ENCODE data around the gene GREB1L.

The GREB1L gene

GRCh38 chr18:21456428-21457178 is 214.6 kb downstream of the GREB1L start:
- Histone ChIP-seq H3K27ac (no peak overlapping the region), H3K36me3 (no peaks in the 10 kb centered on the region), H3K9me3 (ENCODE audit: severe bottlenecking) (no peaks in the 10 kb centered on the region), H3K27me3 (ENCODE audit: insufficient read depth, low read depth, severe bottlenecking) (no peaks in the 10 kb centered on the region), H3K4me3 (ENCODE audit: low read depth, low read length) (no peak overlapping the region)
- no peak for TF ChIP-seq CTCF (IDR thresholded peaks at IDR 0.05; ENCODE audit: low read depth, low read length)
- no peak for DNase-seq

GRCh38 chr18:21457179-21457535 is 215.1 kb downstream of the GREB1L start:
- no peak for DNase-seq

GRCh38 chr18:21458310-21458709 is 216.3 kb downstream of the GREB1L start:
- H3K4me3 ChIP-seq (ENCODE audit: low read depth, low read length): no peak overlapping the region
- no peak for DNase-seq
- H3K9me3 ChIP-seq (ENCODE audit: severe bottlenecking): no peaks in the 10 kb centered on the region
- TF ChIP-seq CTCF (IDR thresholded peaks at IDR 0.05; ENCODE audit: low read depth, low read length): no peak
- no peak overlapping the region for H3K27ac ChIP-seq
- no peaks in the 10 kb centered on the region for H3K36me3 ChIP-seq
- no peaks in the 10 kb centered on the region for H3K27me3 ChIP-seq (ENCODE audit: insufficient read depth, low read depth, severe bottlenecking)

More at GRCh38 chr18:21457179-21457535, 215.1 kb downstream of the GREB1L start:
- H3K27ac ChIP-seq: no peak overlapping the region
- no peaks in the 10 kb centered on the region for H3K9me3 ChIP-seq (ENCODE audit: severe bottlenecking)
- H3K4me3 ChIP-seq (ENCODE audit: low read depth, low read length): no peak overlapping the region
- H3K27me3 ChIP-seq (ENCODE audit: insufficient read depth, low read depth, severe bottlenecking): no peaks in the 10 kb centered on the region
- no peaks in the 10 kb centered on the region for H3K36me3 ChIP-seq
- TF ChIP-seq CTCF (IDR thresholded peaks at IDR 0.05; ENCODE audit: low read depth, low read length): no peak

GRCh38 chr18:21458788-21459187 is 216.8 kb downstream of the GREB1L start:
- H3K9me3 ChIP-seq (ENCODE audit: severe bottlenecking): no peaks in the 10 kb centered on the region
- DNase-seq: no peak
- H3K36me3 ChIP-seq: no peaks in the 10 kb centered on the region
- no peak for TF ChIP-seq CTCF (IDR thresholded peaks at IDR 0.05; ENCODE audit: low read depth, low read length)
- no peaks in the 10 kb centered on the region for H3K27me3 ChIP-seq (ENCODE audit: insufficient read depth, low read depth, severe bottlenecking)
- no peak overlapping the region for H3K27ac ChIP-seq
- H3K4me3 ChIP-seq (ENCODE audit: low read depth, low read length): no peak overlapping the region

GRCh38 chr18:21459706-21460286 is 217.8 kb downstream of the GREB1L start:
- no peak for DNase-seq
- TF ChIP-seq CTCF (IDR thresholded peaks at IDR 0.05; ENCODE audit: low read depth, low read length): no peak
- no peak overlapping the region for H3K4me3 ChIP-seq (ENCODE audit: low read depth, low read length)
- H3K9me3 ChIP-seq (ENCODE audit: severe bottlenecking): no peaks in the 10 kb centered on the region
- no peak overlapping the region for H3K27ac ChIP-seq
- H3K36me3 ChIP-seq: no peaks in the 10 kb centered on the region
- no peaks in the 10 kb centered on the region for H3K27me3 ChIP-seq (ENCODE audit: insufficient read depth, low read depth, severe bottlenecking)
